Tibial nerve (tissue), 4 donors: ENCODE results near the gene FARP1.

Source experiments
- CTCF ChIP-seq, 5 experiments: fragments of 200-600 bp in 3 of 5; fragments of 450-650 bp in 2 of 5; sonication (generic) in 3 of 5; IDR thresholded peaks; one replicate each; pipeline ENCODE4 v1.5.1; 2016 to 2019; ENCODE audit warnings: antibody characterized with exemption in 5 of 5, mild to moderate bottlenecking in 3 of 5, moderate library complexity in 2 of 5
- EP300 ChIP-seq, 2 donors: sonication (generic); formaldehyde crosslinking; IDR thresholded peaks; one replicate each; pipeline ENCODE4 v1.6.1; 2017; ENCODE audit warnings: antibody characterized with exemption in 2 of 2, mild to moderate bottlenecking in 1 of 2

- TF ChIP-seq CTCF (IDR thresholded peaks at IDR 0.05) (no peak), EP300 (IDR thresholded peaks at IDR 0.05) (no peak)
These were observed 348.0 kb downstream of the FARP1 start for GRCh38 chr13:98490866-98491265.
